NCI-H2227 (cell line): ENCODE data around the gene TMEM269.

Source experiments
- DNase-seq: peaks from one replicate; lab custom pipeline; 2025; ENCODE audit not compliant: unreplicated experiment; lab: John Stamatoyannopoulos, UW

TMEM269 gene

GRCh38 chr1:42847111-42847595, 62.4 kb downstream of the TMEM269 start:
- no peak for DNase-seq

GRCh38 chr1:42847721-42848460, 63.1 kb downstream of the TMEM269 start:
- DNase-seq = peak; percentile 26

GRCh38 chr1:42848823-42849537, 64.2 kb downstream of the TMEM269 start:
- no peak for DNase-seq

GRCh38 chr1:42849944-42850343, 65.2 kb downstream of the TMEM269 start:
- no peak for DNase-seq
